ENCODE data around the gene PER2. TPM values are rescaled to one million over a fixed set of nuclear protein-coding genes. Genes with fewer than 3 reads are reported as not detected.

PER2 gene
- total RNA-seq, 2 experiments from 2014 or later = 33.8 to 38.2 TPM

DNA sequence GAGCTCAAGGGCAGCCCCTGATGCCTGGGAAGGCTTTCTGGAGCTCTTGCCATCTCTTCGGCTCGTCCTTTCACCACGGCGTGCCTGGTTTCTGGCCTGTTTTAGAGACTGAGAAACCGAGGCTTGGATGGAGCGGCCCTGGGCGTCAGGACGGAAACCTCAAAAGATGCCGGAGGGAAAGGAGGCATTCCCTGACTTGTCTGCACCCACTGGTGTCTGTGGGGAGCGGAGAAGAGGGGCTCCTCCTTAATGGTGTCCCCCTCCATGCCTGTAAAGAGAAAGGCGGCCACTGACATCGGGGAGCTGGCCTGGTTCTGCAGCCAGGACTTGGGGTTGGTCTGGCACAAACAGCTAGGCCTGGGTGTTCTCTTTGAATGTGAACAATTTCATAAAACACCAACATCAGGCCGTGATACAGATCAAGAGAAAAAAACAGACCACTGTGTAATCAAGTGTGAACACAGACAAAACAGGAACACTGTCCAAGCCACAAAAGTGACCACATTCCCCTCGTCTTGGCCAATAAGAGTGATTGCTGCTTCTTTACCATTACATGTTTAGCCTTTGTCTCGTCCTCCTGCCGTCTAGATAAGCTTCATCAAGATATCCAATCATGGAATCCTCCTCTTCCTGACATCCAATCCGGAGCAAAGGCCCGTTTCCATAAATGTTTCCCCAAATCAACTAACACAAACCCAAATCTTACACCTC is 84.3 kb downstream of the PER2 start:
- intact Hi-C loops (cut with DNase I, micrococcal nuclease) = loop anchor here (1.0 to 10.0 kb wide), 6 partner anchors 27 to 509 kb away; partner anchors contain the start of genes ASB1 (in 1 of the 2), PER2 (in 1 of the 2), SCLY (in 1 of the 2) and UBE2F (in 1 of the 2)
- POLR2A ChIA-PET = interaction anchor here (0.8 to 2.6 kb wide), 7 partner anchors 17 to 143 kb away, joined by 3 to 18 read pairs (median 5); partner anchors contain the start of genes PER2 and SCLY
- CTCF ChIA-PET = interaction anchor here (0.8 kb wide), 1 partner anchor 35 kb away, joined by 3 read pairs; no protein-coding TSS in a partner anchor
- peak overlapping the region; percentile 77 to 79 for H3K27ac ChIP-seq (ENCODE audit: low read depth in 1 of 2, low read length in 2 of 2)
- no peak for ATAC-seq (ENCODE audit: poor library complexity)
- H3K4me3 ChIP-seq (ENCODE audit: low read length) = peak overlapping the region; percentile 52
- no peaks in the 10 kb centered on the region for H3K9me3 ChIP-seq (ENCODE audit: control insufficient read depth in 1 of 2, insufficient read depth in 1 of 2, low read length in 2 of 2)
- H3K27me3 Mint-ChIP-seq = no peaks in the 10 kb centered on the region
- peaks cover 9% of the 10 kb centered on the region for H3K36me3 Mint-ChIP-seq (ENCODE audit: low read depth)
- peaks cover 33% of the 10 kb centered on the region for H3K4me1 ChIP-seq (ENCODE audit: insufficient read depth, low read length)
- no peak for TF ChIP-seq CTCF (IDR thresholded peaks at IDR 0.05)
- H3K4me1 Mint-ChIP-seq (ENCODE audit: low read depth) = peaks cover 32% of the 10 kb centered on the region
- no peaks in the 10 kb centered on the region for H3K36me3 ChIP-seq (ENCODE audit: insufficient read depth, low read length)
- H3K4me3 Mint-ChIP-seq = peak overlapping the region; percentile 90
- no peaks in the 10 kb centered on the region for H3K27me3 ChIP-seq (ENCODE audit: control insufficient read depth in 1 of 2, insufficient read depth in 2 of 2, low read length in 2 of 2)
- no peaks in the 10 kb centered on the region for H3K9me3 Mint-ChIP-seq
- peak in 1 of 14 experiments; percentile 17 for DNase-seq
- peak overlapping the region; percentile 86 for H3K27ac Mint-ChIP-seq

GRCh38 chr2:238203094-238203972 is 85.1 kb downstream of the PER2 start, which contains the start of gene ILKAP:
TSS of gene ILKAP (minus strand) at chr2:238203695. CDS start at chr2:238203553, 142 bp downstream.
- no peaks in the 10 kb centered on the region for H3K27me3 Mint-ChIP-seq
- peak within 1 kb of the TSS; percentile 77 to 79 for H3K27ac ChIP-seq (ENCODE audit: low read depth in 1 of 2, low read length in 2 of 2)
- H3K9me3 ChIP-seq (ENCODE audit: control insufficient read depth in 1 of 2, insufficient read depth in 1 of 2, low read length in 2 of 2) = no peaks in the 10 kb centered on the region
- H3K4me1 Mint-ChIP-seq (ENCODE audit: low read depth) = peaks cover 40% of the 10 kb centered on the region
- no peak for TF ChIP-seq CTCF (IDR thresholded peaks at IDR 0.05)
- intact Hi-C loops (cut with DNase I, micrococcal nuclease) = loop anchor here (1.0 to 10.0 kb wide), 6 partner anchors 27 to 509 kb away; partner anchors contain the start of genes ASB1 (in 1 of the 2), PER2 (in 1 of the 2), SCLY (in 1 of the 2) and UBE2F (in 1 of the 2)
- H3K36me3 ChIP-seq (ENCODE audit: insufficient read depth, low read length) = no peaks in the 10 kb centered on the region
- POLR2A ChIA-PET = interaction anchor here (0.8 to 2.6 kb wide), 10 partner anchors 16 to 235 kb away, joined by 3 to 18 read pairs (median 4); partner anchors contain the start of genes PER2 and SCLY
- H3K9me3 Mint-ChIP-seq = no peaks in the 10 kb centered on the region
- H3K27me3 ChIP-seq (ENCODE audit: control insufficient read depth in 1 of 2, insufficient read depth in 2 of 2, low read length in 2 of 2) = no peaks in the 10 kb centered on the region
- H3K27ac Mint-ChIP-seq = peak within 1 kb of the TSS; percentile 91
- ATAC-seq (ENCODE audit: poor library complexity) (peak; percentile 97), DNase-seq (peak; percentile 83 to 97 (median 89))
- peak within 1 kb of the TSS; percentile 70 for H3K4me3 ChIP-seq (ENCODE audit: low read length)
- CTCF ChIA-PET = interaction anchor here (1.4 to 1.5 kb wide), 2 partner anchors 28 to 60 kb away, joined by 3 to 4 read pairs; no protein-coding TSS in a partner anchor
- H3K4me3 Mint-ChIP-seq = peak within 1 kb of the TSS; percentile 95
- peaks cover 13% of the 10 kb centered on the region for H3K36me3 Mint-ChIP-seq (ENCODE audit: low read depth)
- H3K4me1 ChIP-seq (ENCODE audit: insufficient read depth, low read length) = peaks cover 34% of the 10 kb centered on the region

Data from CD4-positive, alpha-beta T cell (primary cell).